ENCODE results near the gene NHEJ1. TPM values are rescaled to one million over a fixed set of nuclear protein-coding genes. Genes with fewer than 3 reads are reported as not detected.

NHEJ1 gene
- total and polyA plus RNA-seq, 2 donors (not counting 3 experiments of a cell fraction or from before 2014, with no cell fraction given) = 12.8 to 12.9 TPM

DNA sequence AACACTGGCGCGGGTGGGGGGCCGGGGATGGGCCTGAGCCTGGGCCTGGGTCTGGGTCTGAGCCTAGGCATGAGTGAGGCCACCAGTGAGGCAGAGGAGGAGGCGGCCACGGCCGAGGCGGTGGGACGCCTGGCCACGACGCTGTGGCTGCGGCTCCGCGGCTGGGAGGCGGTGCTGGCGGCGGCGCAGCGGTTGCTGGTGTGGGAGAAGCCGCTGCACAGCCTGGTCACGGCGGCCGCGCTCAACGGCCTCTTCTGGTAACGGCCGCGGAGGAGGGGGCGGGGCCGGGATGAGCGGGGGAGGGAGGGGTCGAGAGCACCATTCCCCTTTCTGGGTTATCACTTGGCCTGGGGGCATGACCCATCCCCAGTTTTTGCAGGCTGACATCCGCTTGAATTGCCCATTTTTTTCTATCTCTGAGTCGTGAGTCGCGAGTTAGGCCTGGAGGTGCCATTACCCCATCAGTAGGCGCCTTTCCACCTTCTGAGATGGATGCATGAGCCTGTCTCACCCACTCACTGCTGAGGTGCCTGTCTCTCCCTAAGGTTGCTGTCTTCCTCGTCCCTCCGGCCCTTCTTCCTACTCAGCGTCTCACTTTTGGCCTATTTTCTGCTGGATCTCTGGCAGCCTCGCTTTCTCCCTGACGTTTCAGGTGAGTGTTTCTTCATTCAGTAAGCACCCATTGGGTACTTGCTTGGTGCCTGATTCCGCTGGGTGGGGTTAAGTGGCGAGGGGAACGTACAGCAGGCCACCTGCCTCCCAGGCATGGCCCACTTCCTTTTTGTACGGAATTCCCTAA, 18.0 kb upstream of the NHEJ1 start:
- peak overlapping the region; percentile 51 for H3K9ac ChIP-seq (replicated peaks; ENCODE audit: extremely low read depth, insufficient read depth, low read length)
- peaks cover 15 to 41% of the 10 kb centered on the region in 2 experiments for H3K36me3 ChIP-seq (ENCODE audit: control insufficient read depth in 2 of 2, extremely low read depth in 1 of 2, insufficient read depth in 2 of 2, low read length in 2 of 2)
- intact Hi-C loops (cut with micrococcal nuclease) = loop anchor here (1.0 to 5.0 kb wide), 3 partner anchors 28 to 611 kb away; partner anchors contain the start of genes ABCB6, CNOT9, USP37 and ZFAND2B
- no peak overlapping the region for H3K27ac ChIP-seq (ENCODE audit: insufficient read depth, low read depth, low read length)
- no TSS peak for BruUV-seq (replicated peaks)
- H3K4me2 ChIP-seq (ENCODE audit: insufficient read depth, low read length) = peak overlapping the region; percentile 66
- no peaks in the 10 kb centered on the region for H3K27me3 ChIP-seq (ENCODE audit: control insufficient read depth in 2 of 2, insufficient read depth in 2 of 2, low read length in 2 of 2)
- H3K4me1 ChIP-seq (ENCODE audit: control insufficient read depth, extremely low read depth, insufficient read depth, low read length) = peaks cover 18% of the 10 kb centered on the region
- FAIRE-seq = no peak
- TF ChIP-seq FOS (IDR thresholded peaks at IDR 0.05; ENCODE audit: borderline replicate concordance, insufficient read depth, low read length) (no peak), GATA2 (IDR thresholded peaks at IDR 0.05; ENCODE audit: insufficient read depth, insufficient read length, low read depth, low read length) (no peak), JUN (IDR thresholded peaks at IDR 0.05; ENCODE audit: borderline replicate concordance, insufficient read depth, insufficient read length, low read depth) (no peak), EZH2 (IDR thresholded peaks at IDR 0.05; ENCODE audit: borderline replicate concordance, low read depth, low read length, severe bottlenecking) (no peak), POLR2AphosphoS5 (IDR thresholded peaks at IDR 0.05; ENCODE audit: insufficient read depth, low read depth, low read length) (no peak), MYC (IDR thresholded peaks at IDR 0.05; ENCODE audit: low read depth, low read length) (no peak), POLR2A (IDR thresholded peaks at IDR 0.05; ENCODE audit: low read depth, low read length) (no peak)
- TF ChIP-seq, protein P1, sequence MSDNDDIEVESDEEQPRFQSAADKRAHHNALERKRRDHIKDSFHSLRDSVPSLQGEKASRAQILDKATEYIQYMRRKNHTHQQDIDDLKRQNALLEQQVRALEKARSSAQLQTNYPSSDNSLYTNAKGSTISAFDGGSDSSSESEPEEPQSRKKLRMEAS (IDR thresholded peaks at IDR 0.05; ENCODE audit: insufficient read depth, insufficient read length) = no peak
- TF ChIP-seq, protein P2, sequence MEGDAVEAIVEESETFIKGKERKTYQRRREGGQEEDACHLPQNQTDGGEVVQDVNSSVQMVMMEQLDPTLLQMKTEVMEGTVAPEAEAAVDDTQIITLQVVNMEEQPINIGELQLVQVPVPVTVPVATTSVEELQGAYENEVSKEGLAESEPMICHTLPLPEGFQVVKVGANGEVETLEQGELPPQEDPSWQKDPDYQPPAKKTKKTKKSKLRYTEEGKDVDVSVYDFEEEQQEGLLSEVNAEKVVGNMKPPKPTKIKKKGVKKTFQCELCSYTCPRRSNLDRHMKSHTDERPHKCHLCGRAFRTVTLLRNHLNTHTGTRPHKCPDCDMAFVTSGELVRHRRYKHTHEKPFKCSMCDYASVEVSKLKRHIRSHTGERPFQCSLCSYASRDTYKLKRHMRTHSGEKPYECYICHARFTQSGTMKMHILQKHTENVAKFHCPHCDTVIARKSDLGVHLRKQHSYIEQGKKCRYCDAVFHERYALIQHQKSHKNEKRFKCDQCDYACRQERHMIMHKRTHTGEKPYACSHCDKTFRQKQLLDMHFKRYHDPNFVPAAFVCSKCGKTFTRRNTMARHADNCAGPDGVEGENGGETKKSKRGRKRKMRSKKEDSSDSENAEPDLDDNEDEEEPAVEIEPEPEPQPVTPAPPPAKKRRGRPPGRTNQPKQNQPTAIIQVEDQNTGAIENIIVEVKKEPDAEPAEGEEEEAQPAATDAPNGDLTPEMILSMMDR (IDR thresholded peaks at IDR 0.05; ENCODE audit: extremely low read depth in 1 of 2, insufficient read depth in 1 of 2, low read depth in 1 of 2, low read length in 2 of 2) = no peak
- ChIA-PET POLR2A (no interaction called here), CTCF (no interaction called here)
- H3K4me3 ChIP-seq (replicated peaks in 1 of 3; ENCODE audit: insufficient read depth in 1 of 3, low read depth in 1 of 3, low read length in 3 of 3) = peak overlapping the region; percentile 44 to 81 (median 67)
- dilution Hi-C loops (cut with MboI; ENCODE audit: extremely low pct_ligation_motif_present, low sequenced_read_pairs) = no loop called here
- peak overlapping the region; percentile 88 for H2AFZ ChIP-seq (ENCODE audit: low read depth, low read length)
- H3K9me1 ChIP-seq (replicated peaks; ENCODE audit: control insufficient read depth, extremely low read depth, insufficient read depth, low read length) = no peaks in the 10 kb centered on the region
- H3K9me3 ChIP-seq (replicated peaks; ENCODE audit: control insufficient read depth, insufficient read depth, low read length) = no peaks in the 10 kb centered on the region
- DNase-seq (ENCODE audit: low read depth, low spot score) = no peak
- peaks cover 22% of the 10 kb centered on the region for H3K79me2 ChIP-seq (ENCODE audit: control insufficient read depth, insufficient read depth, low read length)
- H4K20me1 ChIP-seq (replicated peaks; ENCODE audit: control insufficient read depth, extremely low read depth, insufficient read depth, low read length) = no peaks in the 10 kb centered on the region
